Ishikawa (cell line): Measurements from ENCODE around the gene KLF3.
A peak's percentile ranks its signal among the peaks of the same experiment; 100 is the strongest.

Source experiments
- CEBPB ChIP-seq: IDR thresholded peaks from 2 replicates; pipeline ENCODE4 v1.6.1; 2012
- CREB1 ChIP-seq: IDR thresholded peaks from 2 replicates; pipeline ENCODE4 v1.6.1; 2012; ENCODE audit warnings: low read depth
- EGR1 ChIP-seq: IDR thresholded peaks from 2 replicates; pipeline ENCODE4 v1.6.1; 2012
- EP300 ChIP-seq: IDR thresholded peaks from 2 replicates; pipeline ENCODE4 v1.6.1; 2012; ENCODE audit warnings: borderline replicate concordance
- FOXM1 ChIP-seq: IDR thresholded peaks from 2 replicates; pipeline ENCODE4 v1.6.1; 2012; ENCODE audit warnings: low read depth, borderline replicate concordance
- MAX ChIP-seq: IDR thresholded peaks from 2 replicates; pipeline ENCODE4 v1.6.1; 2012
- NFIC ChIP-seq: IDR thresholded peaks from 2 replicates; pipeline ENCODE4 v1.6.1; 2012
- RAD21 ChIP-seq: IDR thresholded peaks from 2 replicates; pipeline ENCODE4 v1.6.1; 2012; ENCODE audit warnings: low read depth
- REST ChIP-seq: IDR thresholded peaks from 2 replicates; pipeline ENCODE4 v1.6.1; 2012; ENCODE audit warnings: low read depth, mild to moderate bottlenecking
- TAF1 ChIP-seq: IDR thresholded peaks from 2 replicates; pipeline ENCODE4 v1.6.1; 2012; ENCODE audit warnings: low read depth, mild to moderate bottlenecking
- TCF12 ChIP-seq: IDR thresholded peaks from 2 replicates; pipeline ENCODE4 v1.6.1; 2012; ENCODE audit warnings: low read depth
- TEAD4 ChIP-seq: IDR thresholded peaks from 2 replicates; pipeline ENCODE4 v1.6.1; 2012
- USF1 ChIP-seq: IDR thresholded peaks from 2 replicates; pipeline ENCODE4 v1.6.1; 2012
- YY1 ChIP-seq: IDR thresholded peaks from 2 replicates; pipeline ENCODE4 v1.6.1; 2012; ENCODE audit warnings: low read depth
- ZBTB7A ChIP-seq: IDR thresholded peaks from 2 replicates; pipeline ENCODE4 v1.6.1; 2012; ENCODE audit warnings: low read depth

The KLF3 gene

GRCh38 chr4:38663090-38663800 is 754 bp upstream of the KLF3 start:
- TF ChIP-seq CREB1 (no peak), NFIC (no peak), YY1 (no peak), TEAD4 (no peak), MAX (no peak), USF1 (no peak), CEBPB (no peak)

- TF ChIP-seq MAX (peak; percentile 74), ZBTB7A (peak; percentile 55), REST (no peak)
These were observed 855 bp downstream of the KLF3 start for GRCh38 chr4:38664706-38665401.

GRCh38 chr4:38665551-38666411 is 1.8 kb downstream of the KLF3 start:
- TF ChIP-seq EGR1 (no peak), NFIC (no peak), USF1 (no peak), FOXM1 (no peak)

GRCh38 chr4:38666766-38667084 is 2.7 kb downstream of the KLF3 start:
- TF ChIP-seq NFIC (no peak), FOXM1 (no peak), EGR1 (no peak), ZBTB7A (no peak), RAD21 (no peak), TAF1 (no peak), YY1 (no peak), CREB1 (no peak), REST (no peak), TEAD4 (no peak), USF1 (no peak), CEBPB (no peak), TCF12 (no peak; the same call in 1 of the 2 replicates), MAX (no peak), EP300 (no peak)

- TF ChIP-seq TCF12, result no peak
- TF ChIP-seq TEAD4, result peak; percentile 88
- no peak for TF ChIP-seq TAF1
- peak; percentile 81 for TF ChIP-seq CEBPB
- no peak for TF ChIP-seq ZBTB7A
- no peak for TF ChIP-seq NFIC
- peak; percentile 55 for TF ChIP-seq MAX
- peak; percentile 8; the same call in 1 of the 2 replicates for TF ChIP-seq RAD21
- peak; percentile 54; the same call in 1 of the 2 replicates for TF ChIP-seq CREB1
- peak; percentile 58; the same call in 1 of the 2 replicates for TF ChIP-seq EP300
- TF ChIP-seq YY1, result no peak
These were observed 3.3 kb downstream of the KLF3 start for GRCh38 chr4:38667085-38667893.
